GM21515 (cell line): Measurements from ENCODE around the gene SLC6A11.

ENCODE experiments used
- ATAC-seq: cut with Tn5 transposase; IDR thresholded peaks from one replicate; pipeline ENCODE4 v1.9.1; 2021; ENCODE audit not compliant: unreplicated experiment

The SLC6A11 gene

DNA sequence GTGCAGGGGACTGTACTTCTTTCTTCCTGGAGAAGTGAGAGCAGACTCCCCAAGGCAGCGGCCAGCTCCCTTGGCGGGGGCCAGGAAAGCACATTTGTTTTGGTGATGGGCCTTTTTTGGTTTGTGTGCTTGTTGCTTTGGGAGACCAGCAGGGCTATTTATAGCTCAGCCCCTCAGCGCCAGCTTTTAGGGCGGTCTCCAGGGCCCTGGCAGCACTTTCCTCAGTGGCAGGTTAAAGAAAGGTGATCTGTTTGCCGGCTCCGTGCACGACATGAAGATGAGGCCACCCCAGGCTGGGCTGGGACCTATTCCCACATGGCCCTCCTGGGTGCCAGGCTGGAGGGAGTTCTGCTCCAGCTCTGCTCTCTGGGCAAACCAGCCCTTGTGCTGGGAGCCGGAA, 21.8 kb downstream of the SLC6A11 start:
- no peak for ATAC-seq

DNA sequence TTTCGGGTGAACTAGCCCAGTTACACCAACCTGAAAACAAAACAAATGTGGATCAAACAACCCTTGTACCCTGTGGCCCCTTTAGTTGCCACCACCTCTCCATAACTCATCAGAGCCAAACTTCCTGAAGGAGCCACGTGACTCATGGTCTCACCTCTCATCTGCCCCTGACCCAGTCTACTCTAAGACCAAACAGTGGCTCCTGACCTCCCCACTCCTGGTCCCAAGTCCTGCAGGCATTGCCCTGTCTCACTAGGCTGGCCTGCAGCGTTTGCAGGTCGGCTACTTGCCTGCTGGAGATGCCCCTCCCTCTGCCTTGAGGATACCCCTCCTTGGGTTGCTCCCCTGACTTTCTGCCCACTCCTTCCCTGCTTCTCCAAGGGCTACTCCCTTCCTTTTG, 23.1 kb downstream of the SLC6A11 start:
- no peak for ATAC-seq

DNA sequence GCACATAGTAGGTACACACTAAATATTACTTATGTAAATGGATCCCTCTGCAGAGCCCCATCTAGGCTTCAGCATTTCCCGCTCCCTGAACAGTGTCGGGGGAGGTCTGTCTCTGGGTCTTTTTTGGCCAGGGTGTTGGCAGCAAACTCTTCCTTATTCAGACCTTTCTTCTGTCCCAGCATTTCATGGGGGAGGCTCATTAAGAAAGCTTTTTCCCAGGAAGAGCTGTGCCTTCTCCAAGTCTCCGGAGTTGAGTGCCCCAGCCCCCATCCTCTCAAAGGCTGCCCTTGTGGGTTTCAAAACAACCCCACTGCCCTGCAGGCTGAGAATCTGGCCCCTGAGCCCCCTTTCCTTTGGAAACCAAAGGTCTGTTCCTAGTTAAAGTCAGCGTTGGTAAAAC, 25.1 kb downstream of the SLC6A11 start:
- ATAC-seq, result no peak

DNA sequence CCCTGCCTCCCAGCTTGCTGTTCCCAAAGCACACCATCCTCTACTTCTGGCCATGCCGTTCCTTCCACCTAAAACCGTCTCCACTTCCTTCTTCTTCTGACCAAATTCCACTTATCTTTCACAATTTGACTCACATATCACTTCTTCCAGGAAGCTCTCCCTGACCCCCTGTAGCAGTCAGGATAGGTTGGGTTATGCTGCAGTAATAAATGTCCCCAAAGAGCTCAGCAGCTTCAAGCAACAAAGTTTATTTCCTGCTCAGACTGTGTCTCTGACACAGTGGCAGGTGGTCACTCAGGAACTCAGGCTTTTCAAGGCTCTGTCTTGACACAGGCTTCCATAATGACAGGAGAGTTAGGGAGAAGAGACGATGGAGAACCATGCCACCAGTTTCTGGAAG, 27.4 kb downstream of the SLC6A11 start:
- no peak for ATAC-seq

DNA sequence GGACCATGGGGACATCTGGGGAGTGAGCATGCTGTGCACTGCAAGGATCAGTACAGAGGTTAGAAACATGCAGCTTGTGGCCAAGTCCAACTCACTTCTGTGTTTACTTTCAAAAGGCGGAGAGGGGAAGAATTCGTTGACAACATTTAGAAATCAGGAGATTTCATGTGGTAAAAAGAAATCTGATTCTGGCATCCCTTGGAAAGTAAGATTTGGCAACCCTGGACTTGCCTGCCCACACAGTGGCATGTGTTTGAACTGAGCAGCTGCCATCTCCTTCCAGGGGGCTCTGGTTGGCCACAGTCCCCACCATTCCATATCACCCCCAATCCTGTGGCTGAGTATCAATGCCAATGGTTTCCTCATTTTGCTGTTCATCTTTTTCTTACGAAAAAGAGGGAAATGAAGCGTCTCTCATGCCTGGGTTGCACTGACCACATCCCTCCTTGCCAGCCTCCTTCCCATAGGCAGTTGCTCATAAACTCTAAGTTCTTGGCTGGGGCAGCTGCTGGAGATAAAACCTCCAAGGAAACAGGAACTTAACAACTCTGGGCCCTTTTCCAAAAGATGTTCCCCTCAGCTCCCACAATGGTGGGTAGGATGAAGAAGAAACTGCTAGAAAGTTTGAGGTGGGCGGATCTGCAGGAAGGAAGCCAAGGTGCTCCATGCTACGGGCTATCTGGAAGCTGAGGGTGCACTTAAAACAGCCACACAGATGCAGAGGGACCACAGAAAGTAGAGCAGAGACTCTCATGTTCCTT, 29.2 kb downstream of the SLC6A11 start:
- no peak for ATAC-seq

DNA sequence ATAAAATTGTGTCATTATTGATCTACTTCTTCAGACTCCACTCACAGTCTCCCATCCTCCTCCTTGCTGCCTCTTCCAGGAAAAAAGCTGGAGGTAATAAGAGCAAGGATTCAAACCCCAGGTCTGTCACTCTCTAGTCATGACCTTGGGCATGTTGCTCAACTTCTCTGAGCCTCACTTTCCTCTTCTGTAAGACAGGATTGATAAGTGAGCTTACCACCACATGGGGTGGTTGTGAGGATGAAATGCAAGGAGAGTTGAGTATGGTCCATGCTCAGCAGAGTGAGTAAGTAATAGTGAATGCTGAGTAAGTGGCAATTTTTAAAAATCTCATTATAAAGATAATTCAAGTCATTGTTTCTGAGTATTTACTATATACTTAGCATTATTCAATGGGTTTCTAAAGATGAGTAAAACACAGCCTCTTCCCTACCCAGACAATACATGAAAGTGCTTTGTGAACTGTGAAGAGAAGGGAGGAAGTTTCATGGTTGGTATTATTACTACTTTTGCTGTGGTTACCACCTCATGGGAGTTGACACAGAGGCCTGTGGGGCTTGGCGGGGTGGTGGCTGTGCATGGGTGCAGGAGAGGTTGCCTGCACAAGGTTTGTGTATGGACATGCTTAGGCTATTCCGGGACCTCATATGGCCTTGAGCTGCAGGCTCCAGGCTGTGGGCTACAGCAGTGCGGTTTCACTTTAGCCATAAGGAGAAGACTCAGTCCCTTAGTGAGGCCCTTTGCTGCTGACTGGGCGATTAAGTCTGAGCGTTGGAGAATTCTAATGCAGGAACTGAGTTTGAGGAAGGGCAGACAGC, 30.0 kb downstream of the SLC6A11 start:
- ATAC-seq, result no peak

DNA sequence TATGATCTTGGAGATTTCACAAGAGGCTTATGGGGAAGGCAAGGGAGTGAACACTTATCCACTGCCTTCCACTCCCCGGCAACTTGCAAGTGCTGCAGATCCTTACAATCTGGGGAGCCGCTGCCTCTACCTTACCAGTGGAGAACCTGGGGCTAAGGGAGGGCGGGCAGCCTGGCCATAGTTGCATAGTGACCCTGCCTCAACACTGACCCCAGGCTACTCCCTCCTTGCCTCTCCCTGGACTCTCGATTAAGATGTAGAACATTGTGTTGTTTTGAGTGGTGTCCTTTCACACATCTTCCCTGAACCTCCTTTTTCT, 30.6 kb downstream of the SLC6A11 start:
- ATAC-seq, result no peak

DNA sequence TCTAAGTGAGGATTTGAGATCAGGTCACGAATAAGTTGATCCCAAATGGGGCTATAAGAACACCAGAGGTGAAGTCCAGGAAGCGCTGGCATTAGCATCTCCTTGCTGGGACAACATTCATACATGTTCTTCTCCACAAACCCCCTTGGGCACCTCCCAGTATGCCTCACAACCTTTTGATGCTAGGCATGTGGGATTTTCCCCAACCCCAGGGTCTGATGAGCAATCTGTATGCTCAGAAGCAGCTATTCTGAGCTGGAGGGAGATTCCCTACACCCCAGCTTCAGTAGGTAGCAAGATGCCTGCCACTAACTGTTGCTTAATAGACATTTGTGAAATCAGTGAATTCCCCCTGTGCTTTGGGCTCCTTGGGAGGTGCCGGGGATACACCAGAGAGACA, 32.2 kb downstream of the SLC6A11 start:
- no peak for ATAC-seq

DNA sequence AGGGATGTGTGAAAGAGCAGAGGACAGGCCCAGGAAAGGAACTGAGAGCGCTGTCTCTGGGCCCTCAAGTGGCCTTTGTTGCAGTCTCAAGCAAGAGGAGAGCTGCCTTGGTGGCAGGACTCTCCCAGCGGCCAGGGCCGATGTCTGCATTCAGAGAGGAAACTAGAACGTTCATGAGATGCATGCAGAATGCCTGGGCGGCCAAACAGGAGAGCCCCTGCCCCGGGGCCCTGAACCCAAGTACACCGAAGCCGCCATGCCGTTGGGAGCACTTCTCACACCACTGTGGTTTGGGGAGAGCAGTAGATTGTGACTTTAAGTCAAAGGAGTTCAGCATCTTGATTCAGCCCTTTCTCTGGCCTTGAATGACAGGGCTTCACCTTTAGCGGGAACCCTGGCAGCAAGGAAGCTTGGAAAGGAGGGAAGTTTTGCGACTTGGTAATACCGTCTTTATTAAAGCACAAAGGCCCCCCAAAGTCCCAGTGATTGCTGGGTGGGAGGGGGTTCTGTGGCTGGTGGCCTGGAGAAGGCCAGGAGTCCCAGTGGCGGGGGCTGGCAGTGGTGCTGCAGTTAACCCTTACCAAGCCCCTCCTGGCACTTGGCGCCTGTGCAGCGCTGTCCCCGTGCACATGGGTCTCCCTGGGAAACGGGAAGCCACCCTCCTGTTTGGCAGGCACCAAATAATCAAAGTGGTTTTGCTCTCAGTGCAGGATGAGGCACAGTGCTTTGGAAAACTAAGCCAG, 36.2 kb downstream of the SLC6A11 start:
- ATAC-seq, result no peak

DNA sequence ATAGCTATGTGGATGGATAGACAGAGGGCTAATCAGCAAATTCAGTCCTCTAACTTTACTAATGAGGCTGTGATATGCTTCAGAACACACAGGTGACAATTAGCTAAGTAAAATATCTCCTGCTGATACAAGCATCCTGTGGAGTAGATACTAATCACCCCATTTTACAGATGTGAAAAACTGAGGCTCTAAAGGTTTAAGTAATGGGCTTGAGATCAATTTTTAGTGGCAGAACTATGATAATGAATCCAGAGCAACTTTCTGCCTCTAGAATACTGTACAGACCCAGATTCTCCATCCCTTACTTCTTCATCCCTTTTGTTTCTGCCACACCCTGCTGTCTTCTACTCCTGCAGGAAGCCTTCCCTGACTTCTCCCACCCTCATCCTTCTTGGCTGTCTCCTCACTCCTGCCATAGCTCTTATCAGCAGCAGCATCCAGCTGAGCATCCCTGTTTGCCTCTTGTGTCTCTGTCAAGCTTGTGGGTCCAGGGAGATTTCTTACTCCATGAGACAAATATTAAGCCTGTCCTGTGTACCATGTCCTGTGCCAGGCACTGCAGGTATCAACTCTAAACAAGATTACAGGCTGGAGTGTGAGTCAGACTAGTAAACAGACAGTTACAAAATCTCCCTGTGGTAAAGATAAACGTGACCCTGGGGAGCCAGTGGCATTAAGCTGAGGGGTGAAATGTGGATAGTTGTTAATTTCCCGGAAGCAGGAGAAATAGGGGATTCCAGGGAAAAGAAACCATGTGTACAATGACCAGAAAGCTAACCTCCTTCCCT, 39.2 kb downstream of the SLC6A11 start:
- ATAC-seq, result no peak

DNA sequence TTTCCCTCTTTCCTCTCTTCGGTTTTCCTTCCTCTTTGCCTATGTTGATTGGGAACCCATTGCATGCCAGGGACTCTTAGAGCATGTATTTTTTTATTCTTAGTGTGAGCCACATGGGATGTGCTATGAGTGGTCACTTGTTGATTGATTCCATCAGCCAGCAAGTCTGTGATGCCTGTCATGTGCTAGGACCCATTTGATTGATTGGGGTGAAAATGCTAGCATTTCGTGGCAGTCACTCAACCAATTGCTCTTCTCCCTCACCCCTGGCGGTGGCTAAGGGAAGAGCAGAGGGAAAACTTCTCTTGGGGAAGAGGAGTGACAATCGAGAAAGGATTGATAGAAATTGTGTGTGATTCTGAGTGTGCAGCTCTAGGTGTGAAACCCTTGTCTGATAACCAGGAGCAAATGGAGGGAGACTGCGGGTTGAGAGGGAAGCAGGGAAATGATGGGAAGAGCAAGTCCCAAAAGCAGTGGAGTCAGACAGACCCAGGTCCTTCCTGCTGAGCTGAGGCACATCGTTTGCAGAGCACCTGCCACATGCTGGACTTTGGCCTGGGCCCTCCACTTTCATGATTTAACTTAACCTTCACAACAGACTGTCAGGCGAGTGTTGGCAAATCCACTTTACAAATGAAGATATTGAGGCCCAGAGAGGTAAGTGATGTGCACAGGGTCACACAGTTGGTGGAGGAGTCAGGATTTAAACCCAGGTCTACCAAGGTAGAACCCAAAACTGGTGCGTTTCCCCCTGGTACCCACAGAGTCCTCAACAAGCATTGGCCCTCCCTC, 40.0 kb downstream of the SLC6A11 start:
- ATAC-seq, result no peak

DNA sequence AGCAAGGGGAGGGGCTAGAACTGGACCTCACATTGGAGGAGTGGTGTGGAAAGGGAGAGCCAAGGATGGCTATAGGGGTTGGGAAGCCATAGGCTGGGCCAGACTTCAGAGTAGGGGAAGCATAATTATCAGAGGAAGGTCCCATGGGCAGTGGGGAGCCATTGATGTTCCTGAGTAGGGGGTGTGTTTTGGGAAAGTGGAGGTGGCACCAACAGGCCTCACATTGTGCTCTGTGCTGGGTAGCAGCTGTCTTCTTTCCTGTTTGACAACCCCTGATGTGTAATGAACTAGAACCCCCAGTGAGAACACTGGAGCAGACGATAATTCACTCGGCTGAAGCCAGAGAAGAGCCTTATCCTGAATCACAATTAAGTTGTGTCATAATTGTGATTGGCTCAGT, 41.2 kb downstream of the SLC6A11 start:
- ATAC-seq, result no peak

DNA sequence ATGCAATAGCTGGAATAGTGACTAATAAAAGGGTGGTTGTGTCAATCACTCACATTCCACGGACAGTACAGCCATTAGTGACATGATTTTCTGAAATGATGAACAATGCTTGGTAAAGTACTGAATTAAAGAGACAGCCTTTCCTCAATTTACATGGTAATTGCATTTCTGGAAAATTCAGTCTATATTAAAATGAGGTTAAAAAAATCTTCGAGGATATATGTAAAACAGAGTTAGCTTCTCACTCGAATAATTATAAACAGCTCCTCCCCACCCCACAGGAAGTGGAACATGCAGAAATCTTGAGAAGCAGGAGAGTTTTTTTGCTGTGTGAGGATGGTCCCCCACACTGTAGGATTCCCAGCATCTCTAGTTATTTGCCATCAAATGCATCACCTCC, 42.1 kb downstream of the SLC6A11 start:
- ATAC-seq, result no peak

DNA sequence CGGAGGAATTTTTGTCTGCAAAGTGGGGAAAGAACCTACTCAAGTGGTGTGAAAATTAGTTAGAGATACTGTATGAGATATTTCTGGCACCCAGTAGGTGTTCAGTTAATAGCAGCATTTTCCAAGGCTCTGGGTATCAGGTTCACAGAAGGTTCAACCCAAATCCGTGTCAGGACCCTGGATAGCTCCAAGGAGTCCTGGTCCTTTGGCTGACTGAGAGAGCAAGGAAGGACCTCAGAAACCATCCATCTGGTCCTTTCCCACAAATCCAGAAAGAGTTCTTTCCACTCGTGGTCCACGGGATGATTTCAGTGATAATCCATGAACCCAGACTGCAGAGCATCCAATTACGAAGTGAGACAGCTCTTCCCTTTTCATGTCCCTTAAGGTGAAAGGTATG, 51.4 kb downstream of the SLC6A11 start:
- no peak for ATAC-seq

DNA sequence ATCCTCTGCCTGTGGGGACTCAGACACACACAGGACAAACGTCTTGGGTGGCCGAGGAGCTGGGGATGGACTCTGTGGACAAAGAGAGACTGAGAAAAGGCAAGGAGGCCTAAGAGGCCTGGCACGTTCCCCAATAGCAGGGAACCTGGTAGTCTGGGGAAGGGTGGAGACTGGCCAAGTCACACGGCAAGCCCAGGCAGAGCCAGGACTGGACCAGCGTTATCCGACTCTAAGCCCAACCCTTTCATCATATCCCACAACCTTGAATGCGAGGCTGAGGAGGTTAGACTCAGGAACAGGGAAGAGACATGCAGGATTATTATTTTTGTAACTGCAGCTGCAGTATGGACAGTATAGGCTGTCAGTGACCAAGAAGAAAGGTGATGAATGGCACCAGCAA, 53.4 kb downstream of the SLC6A11 start:
- no peak for ATAC-seq

DNA sequence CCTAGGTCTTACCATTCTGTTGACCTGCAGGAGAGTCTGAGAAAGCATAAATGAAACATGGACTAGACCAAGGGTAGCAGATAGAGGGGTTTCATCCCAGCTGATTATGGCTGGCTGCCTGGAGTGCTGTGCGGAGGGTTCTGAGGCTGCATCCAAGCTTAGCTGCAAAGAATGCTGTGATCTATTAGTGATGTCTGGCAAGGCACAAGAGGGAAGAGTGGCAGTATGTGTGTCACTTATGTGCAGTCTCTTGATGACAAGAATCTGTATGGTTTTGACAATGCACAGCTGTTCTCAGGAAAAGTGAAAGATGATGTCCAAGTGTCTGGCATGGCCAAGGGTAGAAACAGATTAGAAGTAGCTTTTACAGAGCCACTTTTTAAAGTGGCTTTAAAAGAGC, 54.3 kb downstream of the SLC6A11 start:
- no peak for ATAC-seq

DNA sequence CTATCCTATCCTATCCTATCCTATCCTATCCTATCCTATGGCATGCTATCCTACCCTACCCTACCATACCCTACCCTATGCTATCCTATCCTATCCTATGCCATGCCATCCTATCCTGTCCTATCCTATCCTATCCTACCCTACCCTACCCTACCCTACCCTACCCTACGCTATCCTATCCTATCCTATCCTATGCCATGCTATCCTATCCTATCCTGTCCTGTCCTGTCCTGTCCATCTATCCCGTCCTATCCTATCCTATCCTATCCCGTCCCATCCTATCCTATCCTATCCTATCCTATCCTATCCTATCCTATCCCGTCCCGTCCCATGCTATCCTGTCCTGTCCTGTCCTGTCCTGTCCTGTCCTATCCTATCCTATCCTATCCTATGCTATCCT, 57.4 kb downstream of the SLC6A11 start:
- ATAC-seq, result no peak

DNA sequence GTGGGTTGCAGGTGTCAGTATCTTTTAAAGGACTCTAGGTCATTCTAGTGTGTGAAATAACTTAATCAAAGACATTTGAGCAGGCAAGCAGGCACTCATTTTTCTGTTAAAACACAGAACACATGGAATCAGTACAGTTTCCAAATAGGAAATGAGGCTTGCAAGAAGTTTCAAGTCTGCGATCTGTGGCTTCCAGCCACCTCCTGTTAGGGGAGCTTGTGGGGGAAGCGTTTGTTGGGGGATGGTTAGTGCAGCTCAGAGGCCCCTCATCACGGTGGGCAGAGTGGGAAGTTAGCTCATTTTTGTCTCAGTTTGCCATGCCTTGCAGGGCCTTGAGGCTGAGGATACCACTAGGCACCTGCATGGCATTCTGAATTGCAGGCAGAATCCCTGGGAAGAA, 59.9 kb downstream of the SLC6A11 start:
- ATAC-seq, result no peak

DNA sequence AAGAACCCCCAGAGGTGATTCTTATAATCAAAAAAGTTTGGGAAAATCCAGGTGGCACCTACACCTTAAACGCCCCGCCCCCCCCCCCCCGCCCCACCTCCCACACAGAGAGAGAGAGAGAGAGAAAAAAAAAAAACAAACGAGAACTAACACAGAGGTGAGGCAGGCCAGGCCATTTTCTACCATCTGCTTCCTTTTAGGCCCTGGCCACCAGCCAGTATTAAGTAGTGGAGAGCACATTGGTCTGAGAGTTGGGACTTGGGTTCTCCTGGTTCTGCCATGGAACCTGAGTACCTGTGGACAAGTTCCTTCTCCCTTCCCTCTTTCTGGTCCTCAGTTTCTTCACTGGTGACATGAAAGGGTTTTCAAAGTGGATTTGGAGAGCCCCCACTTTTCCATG, 60.6 kb downstream of the SLC6A11 start:
- no peak for ATAC-seq

DNA sequence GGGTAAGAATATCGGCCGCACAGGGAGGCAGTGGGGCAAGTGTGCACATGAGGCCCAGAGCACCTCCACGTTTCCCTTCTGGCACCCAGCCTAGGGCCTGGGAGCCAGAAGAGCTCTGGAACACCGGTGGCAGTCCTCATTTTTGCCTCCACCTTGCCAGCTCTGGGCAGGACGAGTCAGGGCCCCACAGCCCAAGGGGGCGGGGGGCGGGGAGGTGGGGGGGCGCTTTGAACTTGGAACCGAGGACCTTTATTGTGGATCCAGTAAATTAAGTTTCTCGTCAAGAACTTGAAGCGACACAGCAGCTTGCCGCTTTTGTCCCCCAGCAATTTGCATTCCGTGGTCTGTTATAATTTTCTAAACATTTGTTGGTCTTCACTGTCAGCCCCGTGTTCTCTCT, 66.8 kb downstream of the SLC6A11 start:
- no peak for ATAC-seq
